ENCODE results near the gene MCUB. TPM values are rescaled to one million over a fixed set of nuclear protein-coding genes. Genes with fewer than 3 reads are reported as not detected.
A peak's percentile ranks its signal among the peaks of the same experiment; 100 is the strongest.

The MCUB gene
- total RNA-seq, 6 experiments from 2014 or later, result 10.2 to 16.5 (median 15.3) TPM

DNA sequence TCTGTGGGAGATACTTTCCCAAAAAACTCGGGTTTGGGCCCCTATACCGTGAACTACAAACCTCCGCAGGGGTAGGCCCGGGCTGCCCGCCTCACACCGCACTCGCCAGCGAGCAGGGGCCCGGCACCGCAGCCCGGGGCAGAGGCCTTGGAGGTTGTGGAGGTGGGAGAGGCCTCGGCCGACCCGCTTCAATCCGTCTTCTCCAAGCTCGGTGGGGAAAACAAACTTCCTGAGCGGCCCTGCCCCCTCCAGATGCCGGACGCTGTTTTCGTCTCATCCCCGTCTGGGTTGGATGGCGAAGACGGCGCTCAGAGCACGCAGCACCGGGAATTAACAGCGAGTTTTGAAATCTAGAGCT is 442 bp upstream of the MCUB start:
- Mint-ChIP-seq H3K36me3 (ENCODE audit: low read depth) (peaks cover 6% of the 10 kb centered on the region), H3K9me3 (no peaks in the 10 kb centered on the region), H3K4me3 (peak overlapping the region; percentile 94), H3K27ac (peak overlapping the region; percentile 82), H3K27me3 (ENCODE audit: insufficient read depth) (peaks cover 3% of the 10 kb centered on the region), H3K4me1 (ENCODE audit: low read depth) (peaks cover 32% of the 10 kb centered on the region)
- TF ChIP-seq, protein P1, sequence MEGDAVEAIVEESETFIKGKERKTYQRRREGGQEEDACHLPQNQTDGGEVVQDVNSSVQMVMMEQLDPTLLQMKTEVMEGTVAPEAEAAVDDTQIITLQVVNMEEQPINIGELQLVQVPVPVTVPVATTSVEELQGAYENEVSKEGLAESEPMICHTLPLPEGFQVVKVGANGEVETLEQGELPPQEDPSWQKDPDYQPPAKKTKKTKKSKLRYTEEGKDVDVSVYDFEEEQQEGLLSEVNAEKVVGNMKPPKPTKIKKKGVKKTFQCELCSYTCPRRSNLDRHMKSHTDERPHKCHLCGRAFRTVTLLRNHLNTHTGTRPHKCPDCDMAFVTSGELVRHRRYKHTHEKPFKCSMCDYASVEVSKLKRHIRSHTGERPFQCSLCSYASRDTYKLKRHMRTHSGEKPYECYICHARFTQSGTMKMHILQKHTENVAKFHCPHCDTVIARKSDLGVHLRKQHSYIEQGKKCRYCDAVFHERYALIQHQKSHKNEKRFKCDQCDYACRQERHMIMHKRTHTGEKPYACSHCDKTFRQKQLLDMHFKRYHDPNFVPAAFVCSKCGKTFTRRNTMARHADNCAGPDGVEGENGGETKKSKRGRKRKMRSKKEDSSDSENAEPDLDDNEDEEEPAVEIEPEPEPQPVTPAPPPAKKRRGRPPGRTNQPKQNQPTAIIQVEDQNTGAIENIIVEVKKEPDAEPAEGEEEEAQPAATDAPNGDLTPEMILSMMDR (IDR thresholded peaks at IDR 0.05), result no peak
- DNase-seq, result no peak

DNA sequence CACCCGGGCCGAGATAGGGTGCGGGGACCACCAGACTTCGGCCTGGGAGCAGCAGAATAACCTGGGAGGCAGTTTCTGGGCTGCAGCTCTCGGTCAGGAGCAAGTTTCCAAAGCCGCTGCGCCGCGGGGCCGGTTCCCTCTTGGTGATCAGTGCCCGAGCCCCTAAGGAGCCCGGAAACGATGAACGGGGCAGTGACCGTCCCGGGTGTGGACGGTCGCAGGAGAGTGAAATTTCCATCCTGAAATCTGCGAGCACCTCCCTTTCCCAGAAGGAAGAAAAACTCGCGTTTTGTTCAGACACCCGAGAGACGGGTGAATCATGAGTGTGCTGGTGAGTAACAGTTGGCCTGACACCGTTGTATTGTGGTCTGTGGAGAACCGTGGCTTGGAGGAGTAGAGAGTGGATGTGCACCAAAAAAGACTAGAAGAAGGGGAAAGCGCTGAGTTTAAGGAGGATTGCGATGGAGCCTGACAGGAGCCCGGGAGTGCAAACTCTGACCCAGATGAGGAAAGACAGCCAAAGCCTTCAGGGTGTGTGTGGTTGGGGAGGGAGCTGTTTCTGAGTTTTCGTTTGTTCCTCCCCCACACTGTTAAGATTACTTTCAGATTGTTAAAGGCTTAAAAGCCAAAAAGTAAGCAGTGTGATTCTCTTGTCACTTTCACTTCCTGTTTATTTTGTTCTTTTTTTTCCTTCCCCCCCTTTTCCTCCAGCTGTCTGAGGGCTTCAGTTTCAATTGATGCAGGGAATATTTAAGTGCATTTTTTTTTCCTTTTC is 828 bp downstream of the MCUB start:
- peaks cover 3% of the 10 kb centered on the region for H3K27me3 Mint-ChIP-seq (ENCODE audit: insufficient read depth)
- H3K4me3 Mint-ChIP-seq, result peak overlapping the region; percentile 94
- TF ChIP-seq, protein P1 (IDR thresholded peaks at IDR 0.05), result no peak
- H3K36me3 Mint-ChIP-seq (ENCODE audit: low read depth), result peaks cover 6% of the 10 kb centered on the region
- no peaks in the 10 kb centered on the region for H3K9me3 Mint-ChIP-seq
- peak; percentile 81 for DNase-seq
- peaks cover 24% of the 10 kb centered on the region for H3K4me1 Mint-ChIP-seq (ENCODE audit: low read depth)
- H3K27ac Mint-ChIP-seq, result peak overlapping the region; percentile 91

DNA sequence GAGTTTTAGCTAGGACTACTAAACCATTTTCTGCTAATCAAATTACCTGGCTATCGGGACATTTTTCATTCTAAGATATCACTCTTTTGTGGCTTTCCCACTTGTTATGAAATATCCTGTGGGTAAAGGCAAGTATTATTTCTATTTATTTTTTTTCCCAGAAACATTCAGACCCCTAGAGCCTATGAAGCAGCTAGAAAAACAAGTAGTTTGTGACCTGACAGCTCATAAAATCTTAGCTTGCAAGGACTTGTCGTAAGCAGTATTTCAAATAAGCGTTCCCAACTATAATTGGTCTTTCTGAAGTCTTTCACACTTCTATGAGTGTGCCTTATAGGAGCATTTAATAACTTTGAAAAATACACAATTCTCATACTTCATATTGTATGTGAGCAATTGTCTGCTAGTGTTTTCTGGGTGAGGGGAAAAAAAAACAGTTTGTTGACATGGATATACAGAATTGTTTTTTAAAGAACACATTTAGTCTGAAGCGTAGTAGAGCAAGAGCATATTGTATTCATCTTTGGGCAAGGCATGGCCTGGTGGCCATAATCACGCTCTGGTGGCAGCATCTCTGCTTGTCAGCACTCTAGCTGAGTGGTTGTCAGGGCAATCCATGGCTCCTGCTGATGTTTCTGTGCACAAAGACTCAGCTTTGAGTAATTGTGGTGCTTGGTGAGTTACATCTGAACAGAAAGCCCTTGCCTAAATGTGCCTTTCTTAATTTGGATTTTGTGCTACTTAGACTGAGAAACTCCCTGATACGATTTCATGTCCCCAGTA is 2.6 kb downstream of the MCUB start:
- peaks cover 3% of the 10 kb centered on the region for H3K27me3 Mint-ChIP-seq (ENCODE audit: insufficient read depth)
- peaks cover 6% of the 10 kb centered on the region for H3K36me3 Mint-ChIP-seq (ENCODE audit: low read depth)
- H3K9me3 Mint-ChIP-seq, result no peaks in the 10 kb centered on the region
- H3K4me3 Mint-ChIP-seq, result no peak overlapping the region
- no peak overlapping the region for H3K27ac Mint-ChIP-seq
- DNase-seq, result no peak
- peaks cover 24% of the 10 kb centered on the region for H3K4me1 Mint-ChIP-seq (ENCODE audit: low read depth)
- TF ChIP-seq, protein P1 (IDR thresholded peaks at IDR 0.05), result no peak

DNA sequence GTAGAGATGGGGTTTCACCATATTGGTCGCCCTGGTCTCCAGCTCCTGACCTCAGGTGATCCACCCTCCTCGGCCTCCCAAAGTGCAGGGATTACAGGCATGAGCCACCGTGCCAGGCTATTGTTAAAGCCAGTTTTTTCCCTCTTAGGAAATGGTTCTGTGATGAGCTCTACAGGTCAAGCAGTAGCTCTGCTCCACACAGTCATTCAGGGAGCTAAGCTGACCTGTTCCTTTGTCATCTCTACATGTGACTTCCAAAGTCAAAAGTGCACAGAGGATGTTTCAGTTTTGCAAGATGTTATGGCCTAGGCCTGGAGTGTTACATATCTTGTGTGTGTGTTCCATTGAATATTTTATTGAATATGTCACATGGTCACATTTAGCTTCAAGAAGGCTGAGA is 11.4 kb downstream of the MCUB start:
- TF ChIP-seq, protein P1 (IDR thresholded peaks at IDR 0.05), result no peak
- no peak overlapping the region for H3K27ac Mint-ChIP-seq
- H3K36me3 Mint-ChIP-seq (ENCODE audit: low read depth), result no peaks in the 10 kb centered on the region
- peaks cover 6% of the 10 kb centered on the region for H3K4me1 Mint-ChIP-seq (ENCODE audit: low read depth)
- no peak for DNase-seq
- H3K4me3 Mint-ChIP-seq, result no peak overlapping the region
- H3K9me3 Mint-ChIP-seq, result no peaks in the 10 kb centered on the region
- no peaks in the 10 kb centered on the region; the same call in 1 of the 2 replicates for H3K27me3 Mint-ChIP-seq (ENCODE audit: insufficient read depth)

DNA sequence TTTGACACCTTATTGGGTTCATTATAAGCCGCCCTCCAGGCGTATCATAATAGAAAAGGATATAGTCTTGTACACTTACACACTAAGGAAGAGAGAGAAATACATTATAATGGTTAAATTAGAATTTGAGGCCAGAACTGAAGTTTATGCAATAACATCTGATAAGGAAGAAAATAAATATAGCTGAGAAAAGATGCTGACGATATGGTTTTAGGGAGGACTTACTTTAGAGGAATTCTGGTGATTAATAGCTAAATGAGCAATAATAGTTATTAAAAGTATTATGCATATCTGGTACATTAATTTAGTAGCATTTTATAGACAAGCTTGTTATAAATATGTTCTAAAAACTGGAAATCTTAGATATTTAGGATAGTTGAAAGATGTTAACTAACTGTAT is 12.1 kb downstream of the MCUB start:
- Mint-ChIP-seq H3K4me3 (no peak overlapping the region), H3K27ac (no peak overlapping the region), H3K36me3 (ENCODE audit: low read depth) (no peaks in the 10 kb centered on the region), H3K9me3 (no peaks in the 10 kb centered on the region), H3K27me3 (ENCODE audit: insufficient read depth) (no peaks in the 10 kb centered on the region; the same call in 1 of the 2 replicates), H3K4me1 (ENCODE audit: low read depth) (peaks cover 10% of the 10 kb centered on the region)
- TF ChIP-seq, protein P1 (IDR thresholded peaks at IDR 0.05), result no peak
- no peak for DNase-seq
